GM21528 (cell line): ENCODE measurements around the gene OR2L13.
"Not testable (repeated sequence)": the region's sequence is repeated elsewhere in the genome, so short reads cannot be mapped to it uniquely, and the experiment has no call there.

Source experiments
- ATAC-seq: cut with Tn5 transposase; IDR thresholded peaks from one replicate; pipeline ENCODE4 v1.9.1; 2021; ENCODE audit warnings: mild to moderate bottlenecking, moderate library complexity; ENCODE audit not compliant: unreplicated experiment, low FRiP score

Gene OR2L13, protein sequence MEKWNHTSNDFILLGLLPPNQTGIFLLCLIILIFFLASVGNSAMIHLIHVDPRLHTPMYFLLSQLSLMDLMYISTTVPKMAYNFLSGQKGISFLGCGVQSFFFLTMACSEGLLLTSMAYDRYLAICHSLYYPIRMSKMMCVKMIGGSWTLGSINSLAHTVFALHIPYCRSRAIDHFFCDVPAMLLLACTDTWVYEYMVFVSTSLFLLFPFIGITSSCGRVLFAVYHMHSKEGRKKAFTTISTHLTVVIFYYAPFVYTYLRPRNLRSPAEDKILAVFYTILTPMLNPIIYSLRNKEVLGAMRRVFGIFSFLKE

DNA sequence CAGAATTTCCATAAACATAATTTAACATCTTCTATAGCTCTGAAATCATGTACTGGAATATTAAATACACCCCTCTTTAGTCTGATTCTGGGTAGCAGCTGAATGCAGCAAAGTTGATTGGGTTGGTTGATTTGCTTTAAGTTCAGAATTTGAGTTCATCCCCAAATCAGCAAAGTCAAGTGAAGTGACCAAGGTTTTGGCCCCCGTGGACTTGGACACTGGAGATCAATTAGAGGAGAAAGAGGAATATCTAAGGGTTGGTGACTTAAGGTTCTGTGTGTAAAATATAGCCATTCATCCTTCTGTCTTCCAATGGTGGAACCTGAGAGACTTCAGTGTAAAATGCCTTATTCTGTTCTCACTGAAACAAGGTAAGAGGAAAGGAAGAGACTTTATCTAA lies at the start of gene OR2L13:
TSS of gene OR2L13 (plus strand) at position 301 of the 400 bp plus-strand sequence. CDS start 4,192 bp downstream, outside the sequence.
- ATAC-seq, result no peak

DNA sequence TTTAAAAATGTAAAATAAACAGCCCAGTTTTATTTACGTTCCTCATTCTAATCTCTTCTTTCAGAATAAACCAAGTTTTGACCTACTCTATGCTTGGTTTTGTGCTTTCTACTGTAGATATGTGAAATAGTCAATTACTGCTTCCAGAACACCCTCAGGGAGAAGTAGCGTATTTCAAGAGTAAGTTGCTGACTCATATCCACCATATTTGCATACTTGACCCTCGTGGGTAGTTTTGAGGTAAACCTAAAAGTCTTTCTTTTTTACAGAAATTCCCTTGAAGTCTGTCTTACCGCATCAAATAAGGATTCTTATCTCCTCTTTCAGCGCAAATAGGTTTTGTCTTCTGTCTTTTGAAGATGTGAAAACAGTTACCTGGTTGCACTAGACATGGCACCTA lies 49.8 kb upstream of the OR2L13 start:
- ATAC-seq, result no peak

DNA sequence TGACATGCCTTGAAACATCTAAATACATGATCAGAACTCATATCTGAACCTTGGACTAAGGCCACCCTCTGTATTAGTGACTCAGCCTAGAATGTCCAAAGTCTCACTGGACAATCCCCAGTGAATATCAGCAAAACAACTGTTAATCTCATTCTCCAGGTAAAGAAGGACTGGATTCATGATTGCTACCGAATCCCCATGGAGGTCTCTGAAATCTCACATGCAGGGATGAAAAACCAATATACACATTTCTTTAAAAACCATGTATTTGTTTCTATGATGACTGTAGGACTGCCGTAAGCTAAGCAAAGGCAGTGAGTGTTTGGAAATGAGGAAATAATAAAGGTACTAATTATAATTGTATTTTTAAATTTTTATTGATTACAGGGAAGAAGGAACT lies 48.4 kb upstream of the OR2L13 start, which contains the start of gene OR2L3:
TSS of gene OR2L3 (plus strand) at position 301 of the 400 bp plus-strand sequence. CDS start 13,846 bp downstream, outside the sequence.
- ATAC-seq, result no peak

DNA sequence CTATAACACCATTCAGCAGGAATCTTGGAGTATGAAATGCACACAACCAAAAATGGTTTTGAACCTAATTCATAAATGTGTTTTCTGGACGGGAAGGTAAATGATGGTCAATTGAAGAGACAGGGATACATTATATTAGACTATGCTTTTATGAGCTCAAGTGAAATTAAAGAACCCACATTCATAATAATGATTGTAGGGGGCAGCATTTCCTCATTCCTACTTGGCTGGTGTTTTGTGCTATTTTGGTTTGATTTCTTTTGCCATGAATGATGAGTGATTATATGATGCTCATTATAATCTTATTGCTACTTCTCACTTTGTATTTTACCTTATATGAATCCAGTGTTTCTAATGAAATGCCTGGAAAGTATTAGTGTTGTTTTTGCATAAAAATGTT lies 48.0 kb upstream of the OR2L13 start:
- no peak for ATAC-seq

DNA sequence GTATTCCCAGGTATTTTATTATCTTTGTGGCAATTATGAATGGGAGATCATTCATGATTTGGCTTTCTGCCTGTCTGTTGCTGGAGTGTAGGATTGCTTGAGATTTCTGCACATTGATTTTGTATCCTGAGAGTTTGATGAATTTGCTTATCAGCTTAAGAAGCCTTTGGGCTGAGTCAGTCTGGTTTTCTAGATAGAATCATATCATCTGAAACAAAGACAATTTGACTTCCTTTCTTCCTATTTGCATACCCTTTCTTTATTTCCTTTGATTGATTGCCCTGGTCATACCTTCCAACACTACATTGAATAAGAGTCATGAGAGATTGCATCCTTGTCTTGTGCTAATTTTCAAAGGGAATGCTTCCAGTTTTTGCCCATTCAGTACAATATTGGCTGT lies 40.3 kb upstream of the OR2L13 start:
- no peak for ATAC-seq

DNA sequence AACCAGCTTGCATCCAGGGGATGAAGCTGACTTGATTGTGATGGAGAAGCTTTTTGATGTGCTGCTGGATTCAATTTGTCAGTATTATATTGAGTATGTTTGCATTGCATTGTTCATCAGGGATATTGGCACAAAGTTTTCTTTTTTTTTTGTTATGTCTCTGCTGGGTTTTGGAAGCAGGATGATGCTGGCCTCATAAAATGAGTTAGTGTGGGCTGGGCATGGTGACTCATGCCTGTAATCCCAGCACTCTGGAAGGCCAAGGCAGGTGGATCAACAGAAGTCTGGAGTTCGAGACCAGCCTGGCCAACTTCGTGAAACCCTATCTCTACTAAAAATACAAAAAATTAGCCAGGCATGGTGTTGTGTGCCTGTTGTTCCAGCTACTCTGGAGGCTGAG lies 39.7 kb upstream of the OR2L13 start:
- no peak for ATAC-seq

DNA sequence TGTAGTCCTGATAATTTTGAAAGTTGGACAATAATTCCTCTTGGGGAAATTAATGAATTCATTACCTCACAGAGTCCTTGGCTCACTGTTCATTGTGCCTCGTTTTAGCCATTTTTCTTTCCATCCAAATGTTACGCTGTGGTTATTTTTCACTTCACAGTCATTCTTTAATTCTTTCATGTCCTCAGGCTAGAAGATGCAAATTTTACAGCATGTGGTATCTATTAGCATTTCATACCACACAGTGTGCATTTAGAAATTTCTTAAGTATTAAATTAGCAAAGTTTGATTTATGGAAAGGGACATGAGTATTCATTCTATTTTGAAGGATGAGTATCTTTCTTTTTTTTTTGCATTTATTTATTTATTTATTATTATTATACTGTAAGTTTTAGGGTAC lies 29.9 kb upstream of the OR2L13 start:
- no peak for ATAC-seq

DNA sequence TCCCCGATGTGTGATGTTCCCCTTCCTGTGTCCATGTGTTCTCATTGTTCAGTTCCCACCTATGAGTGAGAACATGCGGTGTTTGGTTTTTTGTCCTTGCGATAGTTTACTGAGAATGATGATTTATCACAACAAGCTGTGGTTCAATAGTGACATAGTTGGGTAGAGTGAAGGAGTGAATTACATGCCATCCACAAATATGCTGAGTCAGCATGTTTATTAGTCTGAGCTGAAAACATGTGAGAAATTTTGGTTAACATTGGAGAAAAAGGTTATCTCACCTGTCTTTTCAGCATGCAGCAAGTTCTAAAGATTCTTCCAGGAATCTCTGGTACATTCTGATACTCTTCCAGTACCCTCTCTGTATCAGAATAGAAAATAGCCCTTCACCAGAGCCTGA lies 29.4 kb upstream of the OR2L13 start:
- no peak for ATAC-seq

DNA sequence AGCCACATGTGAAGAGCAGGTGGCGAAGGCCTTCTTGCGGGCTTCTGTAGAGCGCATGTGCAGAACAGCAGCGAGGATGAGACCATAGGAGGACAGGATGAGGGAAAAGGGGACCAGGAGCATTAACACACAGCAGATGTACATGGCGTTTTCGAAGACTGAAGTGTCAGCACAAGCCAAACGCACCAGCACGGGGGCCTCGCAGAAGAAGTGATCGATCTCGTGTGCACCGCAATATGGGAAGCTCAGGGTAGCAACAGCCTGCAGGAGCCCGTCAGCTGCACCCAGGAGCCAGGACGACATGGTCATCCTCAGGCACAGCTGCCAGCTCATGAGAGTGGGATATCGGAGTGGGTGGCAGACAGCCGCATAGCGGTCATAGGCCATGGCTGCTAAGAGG lies 11.1 kb upstream of the OR2L13 start:
- ATAC-seq, result not testable (repeated sequence)

DNA sequence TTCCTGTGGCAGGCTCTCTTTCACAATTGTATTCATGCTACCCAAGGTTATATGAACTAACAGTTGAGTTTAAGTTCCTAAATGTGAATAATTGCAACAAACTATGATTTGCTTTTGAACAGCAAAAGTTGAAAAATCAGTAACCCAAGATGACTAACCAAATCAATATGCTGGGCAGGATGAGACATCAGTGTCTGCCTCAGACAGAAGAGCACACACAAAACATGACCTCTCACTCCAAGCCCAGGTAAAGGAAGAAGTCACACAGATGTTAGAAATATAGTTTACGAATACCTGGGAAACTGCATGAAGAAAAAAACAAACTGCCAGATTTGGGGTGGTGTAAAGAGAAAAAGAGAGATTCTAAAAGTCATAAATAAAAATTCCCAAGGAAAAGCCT lies 3.5 kb downstream of the OR2L13 start:
- no peak for ATAC-seq

DNA sequence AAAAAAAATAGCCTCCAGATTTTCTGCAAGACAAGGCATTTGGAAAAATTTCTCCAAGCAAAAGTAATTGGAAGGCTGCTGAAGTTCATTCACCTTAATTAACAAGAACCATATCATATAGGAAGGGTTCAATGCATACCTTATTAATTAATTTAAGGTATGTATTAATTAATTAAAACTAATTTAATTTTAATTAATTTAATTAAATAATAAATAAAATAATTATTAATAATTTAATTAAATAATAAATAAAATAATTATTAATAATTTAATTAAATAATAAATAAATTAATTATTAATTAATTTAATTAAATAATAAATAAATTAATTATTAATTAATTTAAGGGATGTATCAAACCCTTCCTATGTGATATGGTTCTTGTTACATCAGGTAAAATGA lies 7.9 kb downstream of the OR2L13 start:
- no peak for ATAC-seq

DNA sequence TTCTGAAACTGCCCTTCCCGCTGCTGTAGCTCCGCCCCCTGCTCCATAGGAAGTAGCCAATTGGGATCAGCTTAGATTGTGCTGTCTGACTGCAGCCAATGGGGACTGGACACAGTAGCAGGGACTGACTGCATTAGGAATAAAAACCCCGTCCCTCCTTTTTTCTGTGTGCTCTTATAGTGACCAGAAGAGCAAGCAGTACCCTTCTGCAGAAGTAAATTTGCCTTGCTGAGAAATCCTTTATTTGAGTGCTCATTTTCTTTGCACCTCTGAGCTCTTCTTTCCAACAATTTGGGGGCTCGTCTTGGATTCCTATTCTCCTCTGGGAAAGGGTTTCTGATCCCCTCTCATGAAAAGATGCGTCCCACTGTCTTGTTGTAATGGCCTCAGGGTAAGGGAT lies 16.2 kb downstream of the OR2L13 start:
- ATAC-seq, result no peak

DNA sequence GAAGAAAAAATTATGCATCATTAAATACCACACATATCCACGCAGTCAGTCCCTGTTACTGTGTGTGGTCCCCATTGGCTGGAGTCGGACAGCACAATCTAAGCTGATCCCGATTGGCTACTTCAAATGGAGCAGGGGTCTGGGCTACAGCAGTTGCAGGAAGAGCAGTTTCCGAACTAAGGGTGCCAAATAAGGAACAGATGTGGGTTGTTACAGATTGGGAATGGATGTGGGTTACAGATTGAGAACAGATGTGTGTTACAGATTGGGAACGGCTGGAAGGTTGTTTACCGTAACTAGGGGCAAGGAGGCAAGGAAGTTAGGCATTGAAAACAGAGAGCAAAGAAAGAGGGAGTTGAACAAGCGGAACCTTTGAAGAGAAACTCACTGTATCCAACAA lies 19.9 kb downstream of the OR2L13 start:
- no peak for ATAC-seq

DNA sequence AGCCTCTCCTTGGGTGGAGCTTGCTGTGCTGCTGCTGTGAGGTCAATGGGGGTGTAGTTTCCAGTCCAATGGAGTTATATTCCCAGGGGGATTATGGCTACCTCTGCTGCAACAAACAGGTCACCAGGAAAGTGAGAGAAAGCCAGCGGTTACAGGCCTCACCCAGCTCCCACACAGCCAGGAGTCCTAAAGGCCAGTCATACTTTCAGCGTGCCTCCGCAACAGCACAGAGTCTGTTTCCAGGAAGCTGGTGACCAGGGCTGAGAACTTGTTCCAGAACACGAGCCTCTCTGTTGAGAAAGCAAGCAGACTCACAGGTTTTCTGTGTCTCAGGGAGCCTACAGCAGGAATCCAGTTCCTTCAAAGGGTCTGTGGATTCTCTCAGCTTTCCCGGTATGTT lies 32.7 kb downstream of the OR2L13 start:
- no peak for ATAC-seq

DNA sequence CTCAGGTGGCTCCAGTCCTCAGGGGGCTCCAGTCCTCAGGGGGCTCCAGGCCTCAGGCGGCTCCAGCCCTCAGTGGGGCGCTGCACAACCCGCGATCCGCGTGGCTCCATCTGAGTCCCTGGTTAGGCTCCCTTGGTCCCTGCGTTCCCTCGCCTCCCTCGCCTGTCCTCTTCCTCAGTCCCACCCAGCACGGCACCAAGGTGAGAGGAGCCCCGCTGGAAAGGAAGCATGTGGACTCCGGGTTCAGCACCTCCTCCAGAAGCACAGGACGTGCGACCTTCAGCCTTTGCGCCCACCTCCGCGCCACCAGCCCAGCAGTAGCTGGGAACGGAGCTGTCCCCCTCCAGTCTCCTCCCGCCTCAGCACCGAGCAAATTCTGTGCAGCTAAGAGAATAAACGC lies 41.8 kb downstream of the OR2L13 start:
- ATAC-seq, result no peak

DNA sequence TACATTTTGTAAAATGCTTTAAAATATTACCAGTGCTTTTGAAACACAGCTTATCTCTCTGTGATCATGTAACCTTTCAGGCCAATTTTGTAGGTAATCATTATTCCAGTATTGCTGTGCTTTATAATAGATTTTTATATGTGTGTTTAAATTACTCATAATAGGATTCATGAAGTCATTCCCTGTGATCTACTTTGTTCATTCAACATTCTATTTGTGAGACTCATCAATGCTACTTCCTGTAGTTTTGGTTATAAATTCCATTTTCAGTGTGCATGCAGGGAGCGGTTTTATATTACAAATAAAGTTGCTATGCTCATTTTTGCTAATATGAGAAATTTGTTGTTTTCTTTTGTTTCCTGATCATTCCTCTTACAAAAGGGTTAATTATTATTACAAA lies 45.9 kb downstream of the OR2L13 start:
- no peak for ATAC-seq

DNA sequence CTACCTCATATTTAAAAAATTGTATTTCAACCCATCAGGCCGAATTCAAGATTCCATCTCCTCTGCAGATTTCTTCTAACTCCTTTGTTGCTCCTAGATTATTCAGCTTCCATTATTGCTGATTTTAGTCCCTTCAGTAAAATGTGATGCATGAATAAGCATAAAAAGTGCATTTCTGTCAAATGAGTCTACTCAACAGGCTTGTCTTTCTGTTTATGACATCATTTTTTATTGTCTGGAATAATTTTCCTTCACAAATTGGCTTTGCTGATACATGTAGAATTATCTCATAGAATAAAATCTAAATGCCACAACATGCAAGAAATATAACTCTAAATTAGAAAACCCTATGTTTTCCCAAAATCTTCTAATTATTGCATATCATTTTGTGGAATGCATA lies 48.3 kb downstream of the OR2L13 start:
- ATAC-seq, result no peak

DNA sequence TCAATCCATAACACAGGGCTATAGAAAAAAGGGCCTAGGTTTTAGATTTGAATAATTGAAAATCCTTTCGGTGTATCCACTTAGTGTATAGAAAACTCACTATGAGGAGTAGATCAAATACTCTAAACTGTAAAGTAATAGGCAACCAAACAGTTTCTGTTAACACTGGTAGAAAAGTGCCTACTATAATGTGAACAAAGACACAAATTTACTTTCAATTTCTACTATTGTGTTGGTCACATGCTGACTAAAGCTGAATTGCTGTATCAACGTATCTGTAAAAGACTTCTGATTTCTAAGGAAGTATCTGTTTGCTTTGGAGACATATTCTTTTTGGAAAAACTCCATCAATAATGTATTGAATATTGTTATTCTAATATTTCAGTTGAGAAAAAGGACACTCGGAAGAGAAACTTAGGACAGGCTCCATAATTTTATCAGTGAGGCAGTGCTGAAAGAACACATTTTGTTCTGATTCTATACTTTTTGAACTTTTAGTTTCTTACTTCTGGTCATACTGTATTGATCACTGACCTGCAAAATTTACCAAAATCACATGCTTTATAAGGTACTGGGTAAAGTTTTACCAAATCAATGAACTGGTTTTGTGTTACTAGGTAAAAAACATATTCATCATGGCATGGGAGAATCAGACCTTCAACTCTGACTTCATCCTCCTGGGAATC lies 49.7 kb downstream of the OR2L13 start, which contains the start of gene OR2M5:
TSS of gene OR2M5 (plus strand) at position 636 of the 686 bp plus-strand sequence. CDS start at position 636, 0 bp downstream.
- no peak for ATAC-seq
